ENCODE data around the gene MRPL51.

The MRPL51 gene

GRCh38 chr12:6468283-6468575 lies 24.8 kb downstream of the MRPL51 start:
- TF ChIP-seq CEBPB (IDR thresholded peaks at IDR 0.05), result no peak

- TF ChIP-seq TCF12 (IDR thresholded peaks at IDR 0.05; ENCODE audit: low read depth), result no peak
- TF ChIP-seq TEAD4 (IDR thresholded peaks at IDR 0.05), result no peak
- TF ChIP-seq ZBTB7A (IDR thresholded peaks at IDR 0.05; ENCODE audit: low read depth), result no peak
- no peak for TF ChIP-seq REST (IDR thresholded peaks at IDR 0.05; ENCODE audit: low read depth)
- no peak for TF ChIP-seq CREB1 (IDR thresholded peaks at IDR 0.05; ENCODE audit: low read depth)
- TF ChIP-seq CEBPB (IDR thresholded peaks at IDR 0.05), result no peak
- no peak for TF ChIP-seq FOXM1 (IDR thresholded peaks at IDR 0.05; ENCODE audit: borderline replicate concordance, low read depth)
- TF ChIP-seq USF1 (IDR thresholded peaks at IDR 0.05), result no peak
- no peak for TF ChIP-seq RAD21 (IDR thresholded peaks at IDR 0.05; ENCODE audit: low read depth)
- TF ChIP-seq EGR1 (IDR thresholded peaks at IDR 0.05), result no peak
- TF ChIP-seq MAX (IDR thresholded peaks at IDR 0.05), result no peak
These were observed 26.9 kb downstream of the MRPL51 start for GRCh38 chr12:6466184-6466573.

- peak; percentile 99 for TF ChIP-seq RAD21 (IDR thresholded peaks at IDR 0.05; ENCODE audit: low read depth)
- no peak for TF ChIP-seq MAX (IDR thresholded peaks at IDR 0.05)
These were observed 27.4 kb downstream of the MRPL51 start for GRCh38 chr12:6465467-6466183.

GRCh38 chr12:6464531-6464930 lies 28.5 kb downstream of the MRPL51 start:
- TF ChIP-seq REST (IDR thresholded peaks at IDR 0.05; ENCODE audit: low read depth) (no peak), TCF12 (IDR thresholded peaks at IDR 0.05; ENCODE audit: low read depth) (no peak), CEBPB (IDR thresholded peaks at IDR 0.05) (no peak), YY1 (IDR thresholded peaks at IDR 0.05; ENCODE audit: low read depth) (no peak), MAX (IDR thresholded peaks at IDR 0.05) (no peak), EP300 (IDR thresholded peaks at IDR 0.05; ENCODE audit: borderline replicate concordance) (no peak), FOXM1 (IDR thresholded peaks at IDR 0.05; ENCODE audit: borderline replicate concordance, low read depth) (no peak)

- no peak for TF ChIP-seq EP300 (IDR thresholded peaks at IDR 0.05; ENCODE audit: borderline replicate concordance)
- TF ChIP-seq REST (IDR thresholded peaks at IDR 0.05; ENCODE audit: low read depth), result no peak
- TF ChIP-seq TAF1 (IDR thresholded peaks at IDR 0.05; ENCODE audit: low read depth), result no peak
- TF ChIP-seq MAX (IDR thresholded peaks at IDR 0.05), result no peak
- TF ChIP-seq EGR1 (IDR thresholded peaks at IDR 0.05), result no peak
- no peak for TF ChIP-seq YY1 (IDR thresholded peaks at IDR 0.05; ENCODE audit: low read depth)
- no peak for TF ChIP-seq TCF12 (IDR thresholded peaks at IDR 0.05; ENCODE audit: low read depth)
- no peak for TF ChIP-seq RAD21 (IDR thresholded peaks at IDR 0.05; ENCODE audit: low read depth)
These were observed 29.2 kb downstream of the MRPL51 start for GRCh38 chr12:6463858-6464257.

GRCh38 chr12:6463216-6463615 lies 29.8 kb downstream of the MRPL51 start:
- no peak for TF ChIP-seq YY1 (IDR thresholded peaks at IDR 0.05; ENCODE audit: low read depth)
- TF ChIP-seq TCF12 (IDR thresholded peaks at IDR 0.05; ENCODE audit: low read depth), result no peak
- TF ChIP-seq CREB1 (IDR thresholded peaks at IDR 0.05; ENCODE audit: low read depth), result no peak
- TF ChIP-seq EGR1 (IDR thresholded peaks at IDR 0.05), result no peak
- TF ChIP-seq TAF1 (IDR thresholded peaks at IDR 0.05; ENCODE audit: low read depth), result no peak
- TF ChIP-seq NFIC (IDR thresholded peaks at IDR 0.05), result no peak
- no peak for TF ChIP-seq CEBPB (IDR thresholded peaks at IDR 0.05)
- no peak for TF ChIP-seq TEAD4 (IDR thresholded peaks at IDR 0.05)
- no peak for TF ChIP-seq ZBTB7A (IDR thresholded peaks at IDR 0.05; ENCODE audit: low read depth)
- no peak for TF ChIP-seq FOXM1 (IDR thresholded peaks at IDR 0.05; ENCODE audit: borderline replicate concordance, low read depth)
- no peak for TF ChIP-seq USF1 (IDR thresholded peaks at IDR 0.05)
- no peak for TF ChIP-seq EP300 (IDR thresholded peaks at IDR 0.05; ENCODE audit: borderline replicate concordance)
- TF ChIP-seq RAD21 (IDR thresholded peaks at IDR 0.05; ENCODE audit: low read depth), result no peak
- no peak for TF ChIP-seq REST (IDR thresholded peaks at IDR 0.05; ENCODE audit: low read depth)

Measured in Ishikawa (cell line).